Uterus (tissue), 4 donors: ENCODE data around the gene DDIT3. TPM values are rescaled to one million over a fixed set of nuclear protein-coding genes. Genes with fewer than 3 reads are reported as not detected.

Experiments used
- DNase-seq, 2 donors: peaks; one replicate each; pipeline ENCODE4 v3.0.0-alpha.2; 2019 to 2020
- H3K27ac ChIP-seq, 2 donors: fragments of 200-600 bp; sonication (generic); 1 replicate in 1 of 2; 2 replicates in 1 of 2; pipeline ENCODE4 v1.5.1; 2016 to 2018
- H3K27me3 ChIP-seq, 2 donors: fragments of 200-600 bp; sonication (generic); one replicate each; pipeline ENCODE4 v1.5.1; 2018 to 2019; ENCODE audit warnings: control low read depth in 1 of 2
- H3K36me3 ChIP-seq, 2 donors: fragments of 200-600 bp; sonication (generic); one replicate each; pipeline ENCODE4 v1.5.1; 2019; ENCODE audit warnings: control low read depth in 1 of 2
- H3K4me1 ChIP-seq, 2 donors: fragments of 200-600 bp; sonication (generic); one replicate each; pipeline ENCODE4 v1.5.1; 2018 to 2019; ENCODE audit warnings: control low read depth in 1 of 2
- H3K4me3 ChIP-seq, 2 donors: fragments of 200-600 bp; sonication (generic); 1 replicate in 1 of 2; 2 replicates in 1 of 2; pipeline ENCODE4 v1.5.1; 2018 to 2019; ENCODE audit warnings: mild to moderate bottlenecking in 1 of 2
- H3K9me3 ChIP-seq, 2 donors: fragments of 200-600 bp; sonication (generic); one replicate each; pipeline ENCODE4 v1.5.1; 2019; ENCODE audit warnings: control low read depth in 1 of 2
- CTCF ChIP-seq, 4 experiments: fragments of 200-600 bp in 2 of 4; fragments of 450-650 bp in 2 of 4; sonication (generic) in 2 of 4; IDR thresholded peaks; one replicate each; pipeline ENCODE4 v1.5.1; 2016 to 2019; ENCODE audit warnings: antibody characterized with exemption in 4 of 4, mild to moderate bottlenecking in 2 of 4, moderate library complexity in 1 of 4
- POLR2A ChIP-seq, 2 donors: fragments of 450-650 bp; IDR thresholded peaks; one replicate each; pipeline ENCODE4 v1.6.1; 2016; ENCODE audit warnings: antibody characterized with exemption in 2 of 2, mild to moderate bottlenecking in 1 of 2, moderate library complexity in 1 of 2
- intact Hi-C: fragments of 100-400 bp; cut with DNase I; formaldehyde crosslinking; loops from one replicate; pipeline ENCODE4 v1.15.1; 2023; ENCODE audit warnings: low total_unique reads
- total RNA-seq, 4 donors: library from RNA; depleted of rRNA in 3 of 4; stranded (reverse); fragments of >200 nt in 3 of 4; gene quantifications; one replicate each; pipeline versions ENCODE4 v1.1.0 to v1.2.4, GENCODE V29; 2014 to 2023
- donor health status: DM: yes; HTN: yes; CAD: no.

Gene DDIT3
- total RNA-seq, 4 donors from 2014 or later: 2.3 to 28.2 (median 9.8) TPM

GRCh38 chr12:57541717-57542116 lies 21.4 kb upstream of the DDIT3 start:
- TF ChIP-seq CTCF (IDR thresholded peaks at IDR 0.05): no peak
- no peak for TF ChIP-seq POLR2A (IDR thresholded peaks at IDR 0.05)
- Histone ChIP-seq H3K4me3 (no peak overlapping the region), H3K27me3 (no peaks in the 10 kb centered on the region), H3K9me3 (no peaks in the 10 kb centered on the region), H3K36me3 (no peaks in the 10 kb centered on the region), H3K27ac (no peak overlapping the region), H3K4me1 (peaks cover 0 to 11% of the 10 kb centered on the region in 2 donors)
- DNase-seq: no peak
- intact Hi-C loops: no loop called here

DNA sequence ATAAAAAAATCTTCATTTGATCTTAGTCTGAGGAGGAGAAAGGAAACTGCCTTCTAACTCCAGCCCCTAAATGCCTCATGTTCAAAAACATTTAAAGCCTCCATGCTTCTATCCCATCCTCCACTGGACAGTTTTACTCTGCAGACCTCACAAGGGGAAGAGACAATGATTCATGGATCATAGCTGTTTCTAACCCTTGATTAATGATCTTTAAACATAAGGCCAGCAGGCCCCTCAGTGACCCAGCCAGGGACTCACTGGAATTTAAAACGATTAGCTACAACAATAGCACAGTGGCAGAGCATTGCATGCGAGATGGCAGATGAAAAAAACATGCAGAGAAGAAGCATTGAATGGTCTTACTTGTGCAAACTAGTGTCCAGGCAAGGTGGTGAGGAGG lies 20.7 kb upstream of the DDIT3 start:
- Histone ChIP-seq H3K9me3 (no peaks in the 10 kb centered on the region), H3K27me3 (no peaks in the 10 kb centered on the region), H3K36me3 (no peaks in the 10 kb centered on the region), H3K27ac (no peak overlapping the region), H3K4me3 (no peak overlapping the region), H3K4me1 (peaks cover 0 to 9% of the 10 kb centered on the region in 2 donors)
- no peak for TF ChIP-seq POLR2A (IDR thresholded peaks at IDR 0.05)
- no peak for TF ChIP-seq CTCF (IDR thresholded peaks at IDR 0.05)
- DNase-seq: no peak
- intact Hi-C loops: no loop called here

DNA sequence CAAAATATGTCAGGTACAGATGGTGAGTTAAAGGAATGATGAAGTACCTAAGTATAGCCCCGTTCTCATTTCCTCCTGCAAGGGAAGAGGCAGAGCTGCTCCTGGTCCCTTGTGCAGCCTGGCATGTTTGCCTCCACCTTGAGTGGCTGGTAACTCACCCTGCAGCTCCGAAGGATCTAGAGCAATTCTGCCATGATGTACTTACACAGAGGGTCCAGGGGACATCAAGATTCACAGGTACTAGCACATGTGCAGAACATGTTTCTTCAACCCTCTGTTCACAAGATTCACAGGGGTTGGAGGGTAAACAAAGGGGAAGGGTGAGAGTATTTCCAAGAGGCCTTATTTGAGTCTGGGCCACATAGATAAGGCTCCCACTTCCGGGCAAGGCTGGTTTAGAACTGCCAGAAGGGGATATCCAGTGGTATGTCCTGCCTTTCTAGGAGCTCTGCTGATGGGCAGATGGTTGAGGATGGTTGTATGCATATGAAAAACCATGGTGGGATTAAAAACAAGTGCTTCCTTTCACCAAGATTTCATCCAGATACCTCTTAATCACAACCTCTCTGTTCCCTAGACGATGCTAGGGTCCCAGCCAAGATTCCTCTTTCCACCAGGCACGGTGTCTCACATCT lies 18.9 kb upstream of the DDIT3 start:
- H3K9me3 ChIP-seq: no peaks in the 10 kb centered on the region
- intact Hi-C loops: no loop called here
- H3K36me3 ChIP-seq: no peaks in the 10 kb centered on the region

DNA sequence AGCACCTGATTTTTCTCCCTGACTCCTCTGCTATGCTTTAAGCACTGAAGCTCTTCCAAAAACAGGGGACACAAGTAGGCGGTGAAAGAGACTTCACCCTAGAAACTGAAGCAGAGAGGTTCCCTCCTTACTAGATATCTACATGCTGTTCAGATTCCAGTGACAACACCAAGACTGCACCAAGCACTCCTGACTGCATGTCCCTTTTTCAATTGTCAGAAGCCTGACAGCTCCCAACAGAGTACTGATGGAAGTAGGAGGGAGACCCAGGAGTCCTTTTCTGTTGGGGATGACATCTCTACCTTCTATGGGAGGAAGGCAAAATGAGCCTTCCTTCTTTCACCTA lies 16.3 kb upstream of the DDIT3 start:
- H3K9me3 ChIP-seq: no peaks in the 10 kb centered on the region
- H3K27me3 ChIP-seq: no peaks in the 10 kb centered on the region
- H3K36me3 ChIP-seq: no peaks in the 10 kb centered on the region
- H3K4me3 ChIP-seq: no peak overlapping the region
- DNase-seq: no peak
- H3K27ac ChIP-seq: no peak overlapping the region
- H3K4me1 ChIP-seq: no peaks in the 10 kb centered on the region
- intact Hi-C loops: no loop called here
- TF ChIP-seq POLR2A (IDR thresholded peaks at IDR 0.05): no peak
- no peak for TF ChIP-seq CTCF (IDR thresholded peaks at IDR 0.05)

More for the DNA sequence above, 18.9 kb upstream of the DDIT3 start:
- TF ChIP-seq CTCF (IDR thresholded peaks at IDR 0.05) (no peak), POLR2A (IDR thresholded peaks at IDR 0.05) (no peak)
- no peaks in the 10 kb centered on the region for H3K4me1 ChIP-seq
- H3K4me3 ChIP-seq: no peak overlapping the region
- H3K27ac ChIP-seq: no peak overlapping the region
- no peak for DNase-seq
- H3K27me3 ChIP-seq: no peaks in the 10 kb centered on the region

DNA sequence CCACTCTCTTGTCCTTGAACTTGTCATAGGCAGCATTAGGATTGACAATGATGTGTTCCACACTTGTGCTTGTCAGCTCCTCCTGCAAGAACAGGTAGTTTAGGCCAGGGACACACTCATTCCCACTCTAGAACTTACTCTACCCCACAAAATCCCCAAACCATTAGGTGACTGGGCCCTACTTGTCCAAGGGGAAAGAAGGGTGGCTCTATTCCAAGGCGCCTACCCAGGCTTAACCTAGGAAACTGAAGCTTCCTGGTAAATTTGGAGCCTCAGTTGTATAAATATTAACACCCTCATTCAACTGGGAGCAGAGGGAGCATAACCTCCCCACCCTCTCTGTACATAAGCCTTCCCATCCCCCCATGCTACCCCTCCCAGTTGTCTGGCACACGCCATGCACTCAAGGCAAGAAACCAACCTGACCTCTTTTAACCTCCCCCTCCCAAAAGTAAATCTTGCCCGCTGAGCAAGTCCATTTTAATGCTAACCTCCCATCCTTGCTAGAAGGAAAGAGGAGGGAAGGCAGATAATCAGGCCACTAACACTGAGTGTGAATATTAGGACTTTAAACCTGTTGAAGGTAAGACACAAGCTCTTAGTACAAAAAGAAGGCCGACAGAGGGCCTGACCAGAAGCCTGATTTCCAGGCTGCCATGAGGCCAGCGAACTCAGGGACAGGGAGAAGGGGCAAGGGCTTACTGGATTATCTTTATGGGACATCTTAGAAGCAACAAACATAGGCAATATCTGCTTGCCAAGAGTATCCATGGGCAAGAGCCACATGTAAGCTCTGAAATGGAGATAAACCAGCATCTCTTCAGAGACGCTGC lies 15.7 kb upstream of the DDIT3 start:
- intact Hi-C loops: no loop called here
- no peak for TF ChIP-seq CTCF (IDR thresholded peaks at IDR 0.05)
- TF ChIP-seq POLR2A (IDR thresholded peaks at IDR 0.05): no peak
- H3K27me3 ChIP-seq: no peaks in the 10 kb centered on the region
- no peaks in the 10 kb centered on the region for H3K4me1 ChIP-seq
- no peak overlapping the region for H3K4me3 ChIP-seq
- no peaks in the 10 kb centered on the region for H3K36me3 ChIP-seq
- DNase-seq: no peak
- no peak overlapping the region for H3K27ac ChIP-seq
- H3K9me3 ChIP-seq: no peaks in the 10 kb centered on the region
